GM19372 (cell line): ENCODE data around the gene IMPDH2.

ENCODE experiments used
- ATAC-seq: cut with Tn5 transposase; IDR thresholded peaks from one replicate; pipeline ENCODE4 v1.9.1; 2021; ENCODE audit warnings: mild to moderate bottlenecking, low read depth, moderate library complexity; ENCODE audit not compliant: unreplicated experiment

Gene IMPDH2

GRCh38 chr3:49028673-49029562 is at the start of gene IMPDH2:
Gene IMPDH2, minus strand, starts transcription at chr3:49029398. Its CDS starts 48 bp downstream, at chr3:49029350.
- ATAC-seq = peak; percentile 91

DNA sequence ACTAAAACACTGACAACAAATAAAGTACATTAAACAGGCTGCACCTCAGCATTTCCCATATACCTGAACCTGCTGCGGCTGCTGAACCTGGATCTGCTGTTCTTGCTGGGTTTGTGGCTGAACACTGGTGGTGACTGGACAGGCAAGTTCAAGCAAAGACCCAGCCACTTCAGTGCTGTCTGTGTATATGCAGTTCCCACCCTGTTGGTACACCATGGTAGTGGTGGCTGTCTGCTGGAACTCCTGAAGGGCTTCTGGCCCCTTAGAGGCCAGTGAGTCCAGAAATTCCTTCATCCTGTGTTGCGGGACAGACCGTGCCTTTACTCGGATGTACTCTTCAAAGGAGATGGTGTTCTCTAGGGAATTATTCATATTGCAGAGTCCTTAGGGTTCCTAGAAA is 47.4 kb upstream of the IMPDH2 start:
- ATAC-seq = no peak

- ATAC-seq = no peak
These were observed 46.9 kb upstream of the IMPDH2 start for GRCh38 chr3:49076116-49076515.

DNA sequence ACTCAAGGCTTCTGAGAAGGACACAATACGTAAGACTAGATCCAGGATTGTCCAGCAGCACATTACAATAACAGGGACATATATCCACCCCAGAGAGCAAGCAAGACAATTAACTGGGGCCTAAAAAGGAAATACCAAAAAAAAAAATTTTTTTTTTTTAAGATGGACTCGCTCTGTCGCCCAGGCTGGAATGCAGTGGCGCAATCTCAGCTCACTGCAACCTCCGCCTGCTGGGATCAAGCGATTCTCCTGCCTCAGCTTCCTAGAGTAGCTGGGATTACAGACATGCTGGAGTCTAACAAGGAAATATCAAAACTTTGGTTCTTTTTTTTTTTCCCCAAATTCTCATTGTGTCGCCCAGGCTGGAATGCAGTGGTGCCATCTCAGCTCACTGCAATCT is 28.8 kb upstream of the IMPDH2 start:
- ATAC-seq = no peak

GRCh38 chr3:49057268-49057667 is 28.1 kb upstream of the IMPDH2 start:
- ATAC-seq = no peak

DNA sequence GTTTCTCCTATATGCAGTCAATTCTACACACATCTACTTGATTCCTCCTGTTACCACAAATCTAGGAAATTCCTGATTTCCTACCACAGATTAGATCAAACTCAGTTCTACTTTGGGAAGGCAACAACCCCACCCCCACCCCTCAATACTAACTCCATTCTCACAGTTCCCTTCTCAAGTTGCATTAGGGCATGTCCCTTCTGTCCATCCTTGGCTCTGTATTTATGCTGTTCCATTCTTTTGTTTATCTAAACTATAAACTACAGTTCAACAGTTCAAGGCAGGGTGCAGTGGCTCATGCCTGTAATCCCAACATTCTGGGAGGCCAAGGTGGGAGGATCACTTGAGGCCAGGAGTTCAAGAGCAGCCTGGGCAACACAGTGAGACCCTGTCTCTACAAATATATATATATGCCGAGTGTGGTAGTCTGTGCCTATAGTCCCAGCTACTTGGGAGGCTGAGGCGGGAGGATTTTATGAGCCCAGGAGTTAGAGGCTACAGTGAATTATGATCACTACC is 25.2 kb upstream of the IMPDH2 start:
- ATAC-seq = no peak

GRCh38 chr3:49053543-49053942 is 24.3 kb upstream of the IMPDH2 start:
- ATAC-seq = no peak

DNA sequence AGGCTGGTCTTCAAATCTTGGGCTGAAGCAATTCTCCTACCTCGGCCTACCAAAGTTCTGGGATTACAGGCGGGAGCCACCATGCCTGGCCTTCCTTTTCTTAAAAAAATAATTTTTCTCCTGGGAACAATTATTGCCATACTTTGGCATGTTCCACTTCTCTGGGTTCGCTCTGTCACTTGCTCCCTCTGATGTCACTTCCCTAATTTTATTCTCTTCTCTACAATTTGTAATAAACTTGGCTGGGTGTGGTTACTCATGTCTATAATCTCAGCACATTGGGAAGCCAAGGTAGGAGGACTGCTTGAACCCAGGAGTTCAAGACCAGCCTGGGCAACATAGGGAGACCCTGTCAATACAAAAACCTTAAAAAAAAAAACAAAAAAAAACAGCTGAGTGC is 6.1 kb upstream of the IMPDH2 start:
- ATAC-seq = no peak

DNA sequence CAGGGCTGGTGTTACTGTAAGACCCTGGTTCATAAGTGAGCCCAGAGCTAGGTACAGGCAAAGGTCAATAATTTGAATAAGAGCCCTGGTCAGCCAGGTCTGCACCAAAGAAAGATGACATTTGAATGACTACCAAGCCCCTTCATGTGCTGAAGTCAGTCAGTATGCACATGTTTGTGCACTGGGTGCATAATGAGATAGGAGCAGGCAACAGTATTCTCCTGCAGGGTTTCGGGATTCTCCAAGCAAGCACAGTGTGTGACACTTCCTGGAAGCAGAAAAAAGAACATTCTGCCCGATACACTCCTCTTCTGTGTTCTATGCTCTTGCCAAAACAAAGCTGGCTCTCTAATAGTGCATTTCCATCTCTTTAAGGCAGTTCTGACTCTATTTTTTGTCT is 5.5 kb upstream of the IMPDH2 start:
- no peak for ATAC-seq

DNA sequence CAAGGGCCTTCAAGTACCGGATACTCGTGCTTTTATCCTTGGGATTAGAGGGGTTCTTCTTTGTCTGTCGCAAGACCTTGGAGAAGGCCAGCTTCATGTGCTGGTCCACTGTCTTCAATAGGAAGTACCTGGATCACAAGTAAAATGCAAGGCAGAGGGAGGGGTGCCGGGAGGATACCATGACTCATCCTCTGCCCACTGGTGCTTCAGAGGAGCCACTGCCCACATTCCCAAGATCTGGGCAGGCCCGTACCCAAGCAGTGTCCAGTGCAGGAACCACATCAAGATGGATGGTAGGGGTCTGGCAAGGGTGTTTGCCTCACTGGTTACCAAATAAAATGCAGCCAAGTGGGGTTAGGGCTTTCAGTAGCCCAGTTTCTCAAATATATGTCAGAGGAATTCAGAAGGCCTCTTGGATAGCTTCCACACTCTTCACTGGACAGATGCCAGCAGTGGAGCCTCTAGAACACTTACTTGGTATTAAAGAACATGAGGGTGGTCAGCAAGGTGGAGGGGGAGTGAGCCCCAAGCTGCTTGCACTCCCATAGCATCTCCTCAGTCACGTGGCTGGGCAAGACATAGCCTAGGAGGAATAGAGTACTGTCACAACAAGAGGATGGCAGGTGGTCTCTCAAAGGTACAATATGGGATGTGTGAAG is 3.6 kb upstream of the IMPDH2 start:
- ATAC-seq = no peak

- no peak for ATAC-seq
These were observed 1.1 kb upstream of the IMPDH2 start for GRCh38 chr3:49030321-49030720.

- ATAC-seq = no peak
These were observed 326 bp upstream of the IMPDH2 start for GRCh38 chr3:49029563-49029884.

- ATAC-seq = no peak
These were observed 913 bp downstream of the IMPDH2 start for GRCh38 chr3:49028298-49028672.

GRCh38 chr3:49027634-49028033 is 1.6 kb downstream of the IMPDH2 start:
- ATAC-seq = no peak

- no peak for ATAC-seq
These were observed 2.7 kb downstream of the IMPDH2 start for GRCh38 chr3:49026536-49026935.

DNA sequence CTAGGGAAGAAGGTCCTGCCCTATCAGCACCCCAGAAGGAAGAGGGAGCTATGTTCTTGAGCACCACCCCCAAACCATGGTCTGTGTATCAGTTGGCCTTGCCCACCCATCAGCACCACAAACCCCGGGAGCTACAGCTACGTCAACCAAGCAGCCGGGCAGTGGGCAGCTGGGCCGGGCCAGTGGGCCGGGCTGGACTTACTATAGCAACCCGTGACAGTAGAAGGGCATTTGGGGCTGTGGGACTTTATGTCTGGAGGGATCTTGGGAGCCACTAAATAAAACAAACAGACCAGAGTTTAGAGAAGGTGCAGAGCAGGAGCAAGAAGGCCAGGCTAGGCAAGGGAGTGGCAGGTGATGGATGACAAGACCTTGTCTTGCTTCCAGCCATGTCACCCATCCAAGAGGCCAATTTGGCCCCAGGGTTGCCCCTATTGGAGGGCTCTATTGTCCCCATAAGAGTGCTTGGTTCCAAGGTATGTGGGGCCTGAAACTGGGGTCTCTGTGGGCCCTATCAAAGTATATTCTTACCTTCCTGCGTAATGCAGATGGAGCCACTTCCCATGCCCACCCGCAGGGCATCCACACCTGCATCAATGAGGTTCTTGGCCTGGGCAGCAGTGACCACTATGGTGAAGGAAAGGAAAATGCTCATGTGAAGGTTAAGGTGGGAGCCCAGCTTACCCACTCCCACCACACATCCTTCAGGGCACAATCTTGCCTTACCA is 3.2 kb downstream of the IMPDH2 start:
- no peak for ATAC-seq

- ATAC-seq = no peak
These were observed 4.0 kb downstream of the IMPDH2 start for GRCh38 chr3:49025005-49025792.

DNA sequence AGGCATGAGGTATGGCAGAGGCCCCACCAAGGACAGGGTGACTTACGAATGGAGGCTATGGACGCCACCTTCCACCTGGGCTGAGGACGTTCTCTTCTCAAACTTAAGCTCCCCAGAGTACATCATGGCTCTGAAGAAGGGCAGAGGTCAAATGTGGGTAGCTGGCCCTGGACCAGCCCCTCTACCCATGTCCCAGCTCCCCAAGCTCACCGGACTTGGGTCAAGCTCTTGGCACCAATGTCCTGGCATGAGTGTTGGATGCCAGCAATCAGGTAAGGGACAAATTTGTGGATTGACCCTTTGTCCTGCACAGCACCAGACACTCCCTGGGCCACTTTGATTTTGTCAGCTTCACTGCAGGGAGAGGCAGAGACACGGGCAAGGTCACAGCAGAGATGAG is 4.7 kb downstream of the IMPDH2 start:
- no peak for ATAC-seq

DNA sequence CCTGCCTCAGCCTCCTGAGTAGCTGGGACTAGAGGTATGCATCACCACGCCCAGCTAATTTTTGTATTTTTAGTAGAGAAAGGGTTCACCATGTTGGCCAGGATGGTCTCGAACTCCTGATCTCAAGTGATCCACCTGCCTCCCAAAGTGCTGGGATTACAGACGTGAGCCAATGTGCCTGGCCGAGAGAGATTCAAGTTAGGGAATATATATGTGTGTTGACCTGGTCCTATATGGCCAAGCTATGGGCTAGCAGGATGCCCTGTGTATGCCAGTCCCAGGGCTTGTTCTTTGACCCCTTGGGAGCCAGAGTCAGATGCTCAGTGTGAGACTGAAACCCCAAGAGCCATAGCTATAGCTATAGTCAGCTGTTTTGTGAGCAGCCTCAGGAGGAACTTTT is 5.4 kb downstream of the IMPDH2 start:
- no peak for ATAC-seq

- ATAC-seq = no peak
These were observed 6.5 kb downstream of the IMPDH2 start for GRCh38 chr3:49022688-49023171.
